NCI-H446 (cell line): ENCODE measurements around the gene COL10A1.

Source experiments
- DNase-seq, 2 experiments: peaks; one replicate each; lab custom pipeline; 2025; lab: John Stamatoyannopoulos, UW

Gene COL10A1

GRCh38 chr6:116083052-116083451 is 42.9 kb downstream of the COL10A1 start:
- DNase-seq: no peak

DNA sequence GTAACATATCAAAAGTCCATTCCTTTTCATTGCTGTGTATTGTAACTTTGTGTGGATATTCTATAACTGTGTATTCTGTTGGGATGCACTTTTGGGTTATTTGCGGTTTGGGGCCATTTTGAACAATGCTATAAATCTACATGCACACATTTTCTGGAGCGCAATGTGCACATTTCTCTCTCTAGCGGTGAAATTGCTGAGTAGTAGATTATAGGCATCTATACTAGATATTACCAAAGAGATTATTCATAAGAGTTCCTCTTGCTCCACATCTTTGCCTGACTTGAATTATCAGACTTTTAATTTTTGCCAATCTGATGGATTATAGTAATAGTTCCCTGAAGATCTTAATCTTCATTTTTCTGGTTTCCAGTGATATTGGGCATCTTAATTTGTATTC is 47.0 kb downstream of the COL10A1 start:
- DNase-seq: no peak

DNA sequence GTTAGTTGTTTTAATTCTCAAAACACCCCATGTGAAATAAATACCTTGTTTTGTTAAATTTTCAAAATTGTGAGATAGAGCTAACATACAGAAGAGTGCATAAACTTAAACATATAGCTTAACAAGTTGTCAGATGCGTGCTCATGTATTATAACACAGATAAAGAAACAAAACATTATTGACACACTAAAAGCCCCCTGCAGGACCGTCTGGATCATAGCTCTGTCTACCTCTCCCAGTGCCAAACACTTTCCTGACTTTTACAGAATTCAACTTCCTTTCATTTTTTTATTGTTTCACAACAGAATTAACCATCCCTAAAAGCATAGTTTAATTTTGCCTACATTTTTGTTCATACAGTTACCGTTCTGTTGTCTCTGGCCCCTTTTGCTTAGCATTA is 47.4 kb downstream of the COL10A1 start:
- no peak for DNase-seq

DNA sequence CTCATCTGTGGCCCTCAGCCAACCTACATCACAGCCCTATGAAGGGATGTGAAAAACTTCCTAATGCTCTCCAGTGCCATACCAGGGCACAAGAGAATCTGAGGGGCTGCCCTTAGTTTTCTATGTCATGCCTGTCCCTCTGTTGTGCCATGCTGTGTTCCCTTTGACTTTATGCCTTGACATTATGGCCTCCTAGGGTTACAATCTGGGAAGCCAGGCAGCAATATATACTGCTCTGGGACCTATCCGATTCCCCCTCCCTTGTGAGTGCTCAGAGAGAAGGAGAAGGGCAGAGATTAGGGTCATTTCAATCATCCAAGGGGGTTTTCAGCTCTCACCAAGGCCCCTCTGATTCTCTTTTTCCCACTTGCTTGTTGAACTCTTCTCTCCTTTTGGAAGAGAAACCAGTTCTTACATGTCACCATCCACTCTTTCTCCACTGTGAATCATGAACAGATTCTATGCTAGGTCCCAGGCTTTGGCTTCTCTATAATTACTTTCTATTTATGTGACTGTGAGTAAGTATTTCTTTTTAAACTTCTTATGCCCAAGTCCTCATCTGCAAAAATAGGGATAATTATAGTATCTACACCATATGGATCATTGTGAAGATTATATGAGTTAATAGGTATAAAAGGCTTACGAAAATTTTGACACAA is 51.1 kb downstream of the COL10A1 start:
- DNase-seq: no peak

- DNase-seq: no peak
These were observed 52.0 kb downstream of the COL10A1 start for GRCh38 chr6:116073765-116074440.

DNA sequence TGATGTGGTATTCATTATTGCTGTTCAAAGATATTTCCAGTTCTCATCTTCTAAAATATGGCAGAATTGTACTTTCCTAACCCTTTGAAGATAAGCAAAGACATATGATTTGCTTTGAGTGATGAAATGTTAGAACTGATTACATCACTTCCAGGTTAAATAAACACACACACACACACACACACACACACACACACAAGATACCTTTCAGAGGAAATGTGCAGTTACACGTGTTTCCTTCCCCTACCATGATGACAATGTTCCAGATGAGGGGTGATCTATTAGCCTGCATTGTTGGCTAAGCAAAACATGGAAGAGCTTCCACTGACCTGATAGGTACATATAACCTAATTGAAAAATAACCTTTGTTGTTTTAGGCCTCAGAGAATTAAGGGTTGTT is 53.6 kb downstream of the COL10A1 start:
- DNase-seq: no peak

DNA sequence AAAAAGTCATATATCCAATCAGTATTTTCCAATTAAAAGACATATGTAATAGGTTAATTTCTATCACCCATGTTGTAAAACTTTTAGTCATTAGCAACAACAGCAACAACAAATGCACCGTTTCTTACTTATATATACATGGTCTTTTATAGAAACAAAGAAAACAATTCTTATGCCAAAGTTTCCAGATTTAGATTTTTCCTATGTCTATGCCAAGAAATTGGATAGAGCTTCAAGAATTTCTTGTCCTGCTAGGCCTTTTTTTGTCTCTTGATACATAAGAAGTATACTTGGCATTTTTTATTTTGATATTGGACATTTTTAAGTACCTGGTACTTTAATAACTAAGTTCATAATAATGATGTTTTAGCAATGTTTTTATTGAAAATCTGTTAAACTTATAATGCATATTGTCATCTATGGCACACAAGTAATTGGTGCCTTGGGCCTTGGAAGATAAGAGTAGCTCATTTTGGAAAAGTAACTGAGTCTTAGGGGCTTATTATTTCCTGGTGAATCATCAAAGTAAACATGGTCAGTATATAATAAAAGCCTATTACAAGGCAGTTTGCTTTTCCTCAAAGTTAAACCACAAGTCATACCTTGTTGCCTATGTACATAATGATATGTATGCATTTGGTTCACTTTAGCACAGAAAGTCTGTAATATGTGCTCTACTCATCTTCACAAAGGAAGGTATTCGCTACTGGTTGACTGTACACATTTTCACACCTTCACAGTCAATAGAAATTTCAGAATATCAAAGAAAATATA is 55.1 kb downstream of the COL10A1 start:
- DNase-seq: no peak

GRCh38 chr6:116070101-116070500 is 55.8 kb downstream of the COL10A1 start:
- no peak for DNase-seq
